Pancreas (tissue), 10 donors: ENCODE results near the gene EEF2. TPM values are rescaled to one million over a fixed set of nuclear protein-coding genes. Genes with fewer than 3 reads are reported as not detected.

Experiments used
- ATAC-seq, 4 donors: fragments of 200-7000 bp; cut with Tn5 transposase; one replicate each; pipeline versions ENCODE4 v1.8.0 to v1.9.1; 2020; ENCODE audit warnings: mild to moderate bottlenecking in 4 of 4, moderate library complexity in 4 of 4
- DNase-seq, 6 donors: peaks; one replicate each; pipeline ENCODE4 v3.0.0-alpha.2; 2020
- FAIRE-seq: peaks from 2 replicates; lab custom pipeline; 2012; peaks lifted over from hg19 to GRCh38; lab: Jason Lieb, UNC
- H3K27ac ChIP-seq, 4 donors: fragments of 200-600 bp; sonication (generic); 1 replicate in 3 of 4; 2 replicates in 1 of 4; pipeline versions ENCODE4 v1.5.0 to v1.8.0; 2020
- H3K27me3 ChIP-seq, 4 donors: fragments of 200-600 bp; one replicate each; pipeline ENCODE4 v1.8.0; 2021
- H3K36me3 ChIP-seq, 3 donors: fragments of 200-600 bp; sonication (generic) in 1 of 3; one replicate each; pipeline versions ENCODE4 v1.5.0 to v1.8.0; 2020 to 2021
- H3K4me1 ChIP-seq, 3 donors: fragments of 200-600 bp; one replicate each; pipeline ENCODE4 v1.8.0; 2021
- H3K4me3 ChIP-seq, 4 donors: fragments of 200-600 bp; sonication (generic) in 2 of 4; one replicate each; pipeline versions ENCODE4 v1.5.0 to v1.8.0; 2020 to 2021
- H3K9me3 ChIP-seq, 4 donors: fragments of 200-600 bp; one replicate each; pipeline ENCODE4 v1.8.0; 2021
- CTCF ChIP-seq, 4 donors: fragments of 200-600 bp; sonication (generic) in 3 of 4; IDR thresholded peaks; one replicate each; pipeline versions ENCODE4 v1.5.0 to v1.8.0; 2021; ENCODE audit warnings: antibody characterized with exemption in 4 of 4
- WGBS, 2 donors: extraction: QIAGEN DNeasy Blood & Tissue Kit; methylation state at CpG; one replicate each; pipeline ENCODE4 v1.1.7; 2013; 5-methylcytosine and 5-hydroxymethylcytosine counted together
- intact Hi-C, 3 donors: fragments of 100-400 bp; cut with DNase I; formaldehyde crosslinking; loops; one replicate each; pipeline versions ENCODE4 v1.11.1 to v1.14.2; 2022
- polyA plus RNA-seq, 2 donors: library from polyadenylated mRNA; stranded (reverse); fragments of 200-250 nt; gene quantifications; one replicate each; pipeline ENCODE4 v1.2.3, GENCODE V29; 2013
- total RNA-seq, 6 donors: library from RNA; stranded (reverse); fragmentation: NEBNext Ultra II Directional in 4 of 6; extraction: Animal tissue kit (Norgen Biotek cat#: 25700) in 4 of 6; gene quantifications; one replicate each; pipeline versions ENCODE4 v1.2.1 to v1.2.4, GENCODE V29; 2021 to 2023
- donor health status: healthy with polysubstance abuse.
- donor health status: DM: no; HTN: no; CAD: no; lungs with moderate emphysema.
- donor health status: DM: no; HTN: no; CAD: no.
- donor health status: control.
- donor health status: control.
- donor health status: Bipolar disorder and iron deficiency.
- donor health status: DM: yes; HTN: yes; CAD: no.
- donor health status: DM: no; HTN: no; CAD: no.
- donor health status: DM: no; HTN: no; CAD: no.
- donor health status: DM: yes; HTN: yes; CAD: no.

The EEF2 gene
- total and polyA plus RNA-seq, 8 donors, result 545 to 4,238 (median 2,452) TPM

DNA sequence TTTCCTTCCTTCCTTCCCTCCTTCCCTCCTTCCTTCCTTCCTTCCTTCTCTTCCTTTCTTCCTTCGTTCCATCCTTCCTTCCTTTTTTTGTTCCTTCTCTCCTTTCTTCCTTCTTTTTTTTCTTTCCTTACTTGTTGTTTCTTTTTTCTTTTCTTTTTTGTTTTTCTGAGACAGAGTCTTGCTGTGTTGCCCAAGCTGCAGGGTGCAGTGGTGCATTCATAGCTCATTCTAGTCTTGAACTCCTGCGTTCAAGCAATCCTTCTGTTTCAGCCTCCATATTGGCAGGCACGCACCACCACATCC lies 5.5 kb upstream of the EEF2 start:
- no peak overlapping the region for H3K27ac ChIP-seq
- H3K27me3 ChIP-seq, result no peaks in the 10 kb centered on the region
- peaks cover 7 to 19% (median 16%) of the 10 kb centered on the region in 3 donors for H3K4me1 ChIP-seq
- TF ChIP-seq CTCF (IDR thresholded peaks at IDR 0.05), result no peak
- FAIRE-seq (no peak), ATAC-seq (no peak), DNase-seq (no peak)
- H3K36me3 ChIP-seq, result no peaks in the 10 kb centered on the region
- H3K9me3 ChIP-seq, result no peaks in the 10 kb centered on the region
- H3K4me3 ChIP-seq, result no peak overlapping the region
- intact Hi-C loops, result no loop called here
- WGBS, 2 donors, result 66 to 75% methylated on average over 3 of the region's 3 CpGs

DNA sequence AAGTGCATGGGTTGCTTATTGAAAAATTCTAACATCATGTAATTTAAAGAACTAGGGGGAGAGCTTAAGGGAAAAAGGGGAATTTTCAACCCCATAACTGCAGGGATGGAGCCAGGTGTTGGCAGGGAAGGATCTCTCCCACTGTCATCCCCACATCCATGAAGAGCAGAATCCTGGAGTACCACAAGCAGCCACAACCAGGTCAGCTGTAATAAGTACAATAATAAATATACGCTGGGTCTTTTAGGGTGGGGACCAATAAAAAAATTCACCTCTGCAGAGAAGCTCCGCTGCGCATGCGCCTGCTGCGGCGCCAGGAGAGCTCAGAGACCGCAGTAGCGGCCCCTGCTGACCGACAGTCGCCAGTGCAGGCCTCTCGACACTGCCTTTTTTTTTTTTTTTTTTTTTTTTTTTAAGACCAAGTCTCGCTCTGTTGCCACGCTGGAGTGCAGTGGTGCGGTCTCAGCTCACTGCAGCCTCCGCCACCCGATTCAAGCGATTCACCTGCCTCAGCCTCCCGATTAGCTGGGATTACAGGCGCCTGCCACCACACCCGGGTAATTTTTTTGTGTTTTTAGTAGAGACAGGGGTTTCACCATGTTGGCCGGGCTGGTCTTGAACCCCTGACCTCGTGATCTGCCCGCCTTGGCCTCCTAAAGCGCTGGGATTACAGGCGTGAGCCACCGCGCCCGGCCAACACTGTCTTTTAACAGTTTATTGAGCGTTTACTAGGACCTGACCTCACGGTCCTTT lies 2.5 kb upstream of the EEF2 start:
- Histone ChIP-seq H3K4me1 (peaks cover 16 to 34% (median 27%) of the 10 kb centered on the region in 3 donors), H3K4me3 (peak overlapping the region in 1 of 4 donors; percentile 20), H3K36me3 (peaks cover 5 to 13% (median 13%) of the 10 kb centered on the region in 3 donors), H3K9me3 (no peaks in the 10 kb centered on the region), H3K27ac (no peak overlapping the region), H3K27me3 (no peaks in the 10 kb centered on the region)
- ATAC-seq (peak; percentile 20 to 55 (median 42)), DNase-seq (peak; percentile 77 to 93 (median 88)), FAIRE-seq (no peak)
- TF ChIP-seq CTCF (IDR thresholded peaks at IDR 0.05), result peak; percentile 68 to 87 (median 80)
- intact Hi-C loops, result no loop called here
- WGBS, 2 donors, result 7 to 9% methylated on average over 28 to 30 of the region's 30 CpGs

- H3K36me3 ChIP-seq, result peaks cover 9 to 27% (median 27%) of the 10 kb centered on the region in 3 donors
- peak; percentile 48 to 70 (median 62) for ATAC-seq
- DNase-seq, result peak in 4 of 6 donors; percentile 38 to 60 (median 58)
- H3K9me3 ChIP-seq, result no peaks in the 10 kb centered on the region
- intact Hi-C loops, result no loop called here
- H3K4me3 ChIP-seq, result peak overlapping the region in 3 of 4 donors; percentile 13 to 77 (median 63)
- peaks cover 16 to 39% (median 27%) of the 10 kb centered on the region in 3 donors for H3K4me1 ChIP-seq
- TF ChIP-seq CTCF (IDR thresholded peaks at IDR 0.05), result peak in 3 of 4 donors; percentile 23 to 46 (median 32)
- H3K27ac ChIP-seq, result peak overlapping the region; percentile 4 to 56 (median 18)
- 2% methylated on average over 21 of the region's 21 CpGs for WGBS, 2 donors
- no peaks in the 10 kb centered on the region for H3K27me3 ChIP-seq
- no peak for FAIRE-seq
Observed at GRCh38 chr19:3986260-3987041, 1.2 kb upstream of the EEF2 start.

GRCh38 chr19:3985643-3986259 lies 488 bp upstream of the EEF2 start:
- FAIRE-seq, result no peak

More at GRCh38 chr19:3985643-3986259, 488 bp upstream of the EEF2 start:
- Histone ChIP-seq H3K4me3 (peak overlapping the region; percentile 63 to 99 (median 88)), H3K4me1 (peaks cover 16 to 39% (median 27%) of the 10 kb centered on the region in 3 donors), H3K27me3 (no peaks in the 10 kb centered on the region), H3K27ac (peak overlapping the region in 1 of 4 donors; percentile 90), H3K36me3 (peaks cover 15 to 34% (median 34%) of the 10 kb centered on the region in 3 donors), H3K9me3 (no peaks in the 10 kb centered on the region)
- intact Hi-C loops, result no loop called here
- ATAC-seq, result peak in 2 of 4 donors; percentile 0
- no peak for TF ChIP-seq CTCF (IDR thresholded peaks at IDR 0.05)
- no peak for DNase-seq
- 2% methylated on average over 19 of the region's 19 CpGs for WGBS, 2 donors
